ENCODE data around the gene SLC36A1. TPM values are rescaled to one million over a fixed set of nuclear protein-coding genes. Genes with fewer than 3 reads are reported as not detected.
A peak's percentile ranks its signal among the peaks of the same experiment; 100 is the strongest.

SLC36A1 gene
- total RNA-seq, 1 experiment from 2014 or later: 14.8 TPM

DNA sequence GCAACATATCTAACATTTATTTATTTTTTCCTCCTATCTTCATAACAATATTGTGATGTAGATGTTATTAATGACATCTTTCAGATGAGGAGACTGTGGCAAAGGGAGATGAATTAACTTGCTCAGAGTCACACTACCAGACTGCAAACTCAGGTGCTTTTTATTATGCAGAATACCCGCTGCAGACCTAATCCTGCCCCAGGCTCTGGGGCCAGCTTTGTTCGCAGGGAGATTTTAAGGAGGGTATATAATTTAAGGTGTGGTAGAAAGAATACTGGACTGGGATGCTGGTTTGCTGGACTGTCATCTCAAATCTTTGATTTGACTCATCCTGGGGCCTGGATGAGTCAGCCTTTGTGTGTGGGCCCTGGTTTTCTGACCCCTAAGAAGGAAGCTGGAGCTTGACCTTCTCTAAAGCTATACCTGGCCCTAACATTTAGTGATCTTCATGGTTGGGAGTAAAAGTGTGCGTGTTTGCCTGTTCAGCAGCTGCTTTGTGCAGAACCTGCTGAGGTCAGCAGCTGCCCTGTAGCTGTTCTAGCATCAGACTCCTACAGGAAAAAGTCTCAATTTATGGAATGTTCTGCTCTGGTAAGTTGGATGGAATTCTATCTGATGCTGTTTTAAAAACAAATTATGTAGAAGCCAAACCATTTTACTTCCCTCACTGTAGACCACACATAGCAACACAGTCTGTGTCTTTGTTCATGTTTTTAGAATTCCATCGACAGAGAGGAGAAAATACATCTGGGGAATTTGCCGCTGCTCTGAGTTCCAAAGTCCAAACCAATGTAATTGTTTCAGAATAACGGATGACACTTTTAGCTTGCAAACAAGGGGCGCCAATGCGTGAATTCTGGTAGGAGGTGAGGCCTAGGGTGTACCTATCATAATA, 4.5 kb downstream of the SLC36A1 start:
- peak; percentile 39 for DNase-seq (ENCODE audit: low spot score)

DNA sequence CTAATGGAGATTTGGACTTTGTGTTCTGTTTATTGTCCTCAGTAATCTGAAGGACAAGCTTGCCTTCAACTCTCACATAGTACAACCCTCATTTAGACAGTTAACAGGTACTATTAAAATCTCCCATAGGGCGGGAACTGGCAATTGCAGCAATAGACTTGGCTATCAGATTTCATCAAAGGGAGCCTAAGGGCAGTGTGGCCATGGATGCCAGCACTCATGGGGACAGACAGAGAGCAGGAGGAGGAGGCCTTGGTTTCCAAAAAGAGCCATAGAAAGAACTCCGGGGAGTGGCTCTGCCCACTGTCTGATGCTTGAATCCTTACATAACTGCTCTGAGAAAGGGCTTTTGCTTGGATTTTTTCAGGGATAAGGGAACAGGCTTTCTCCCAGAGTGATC, 6.8 kb downstream of the SLC36A1 start:
- no peak for DNase-seq (ENCODE audit: low spot score)

DNA sequence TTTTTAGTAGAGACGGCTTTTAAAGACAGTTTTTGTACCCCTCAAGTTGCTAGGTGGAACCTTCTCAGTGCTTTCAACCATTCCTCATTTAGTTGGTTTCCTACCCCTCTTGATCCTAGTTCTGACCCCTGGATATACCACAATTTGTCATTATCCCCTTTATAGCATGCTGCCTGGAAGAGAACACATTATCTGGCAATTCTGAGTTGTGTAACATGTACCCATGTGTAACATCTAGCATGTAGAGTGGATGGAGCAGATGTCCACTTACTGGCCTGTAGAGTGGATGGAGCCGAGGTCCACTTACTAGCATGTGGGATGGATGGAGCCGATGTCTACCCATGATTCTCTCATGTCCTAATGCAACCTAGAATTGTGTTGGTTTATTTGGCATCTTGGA, 7.5 kb downstream of the SLC36A1 start:
- no peak for DNase-seq (ENCODE audit: low spot score)

DNA sequence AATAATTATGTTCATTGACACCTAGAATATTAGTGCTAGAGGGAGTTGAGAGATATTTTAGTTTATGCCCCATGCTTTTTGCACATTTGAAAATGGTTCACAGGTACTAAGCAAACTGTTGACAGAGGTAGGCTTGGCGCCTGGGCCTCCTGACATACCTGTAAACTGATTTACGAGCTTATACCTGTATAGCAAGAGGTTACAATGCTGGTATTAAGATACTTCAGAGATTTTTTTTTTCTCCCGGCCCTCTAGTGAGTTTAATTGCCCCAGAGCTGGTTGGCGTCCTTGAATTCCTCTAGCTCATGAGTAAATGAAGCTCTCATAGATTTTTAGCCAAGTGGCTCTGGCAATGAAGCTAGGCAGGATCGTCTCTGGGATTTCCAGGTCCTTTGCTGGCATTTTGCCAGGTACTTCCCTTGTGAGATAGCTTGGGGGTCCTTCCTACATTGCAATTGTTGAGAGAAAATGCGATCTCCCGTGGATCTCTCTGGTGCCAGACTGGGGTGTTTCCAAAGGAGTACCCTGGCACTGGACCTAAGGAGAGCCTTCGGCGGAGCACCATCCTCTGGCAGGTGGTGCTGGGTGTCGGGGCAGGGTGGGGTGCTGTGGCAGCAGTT, 9.0 kb downstream of the SLC36A1 start:
- no peak for DNase-seq (ENCODE audit: low spot score)

- no peak for DNase-seq (ENCODE audit: low spot score)
Measured at GRCh38 chr5:151458314-151458713, 10.9 kb downstream of the SLC36A1 start.

DNA sequence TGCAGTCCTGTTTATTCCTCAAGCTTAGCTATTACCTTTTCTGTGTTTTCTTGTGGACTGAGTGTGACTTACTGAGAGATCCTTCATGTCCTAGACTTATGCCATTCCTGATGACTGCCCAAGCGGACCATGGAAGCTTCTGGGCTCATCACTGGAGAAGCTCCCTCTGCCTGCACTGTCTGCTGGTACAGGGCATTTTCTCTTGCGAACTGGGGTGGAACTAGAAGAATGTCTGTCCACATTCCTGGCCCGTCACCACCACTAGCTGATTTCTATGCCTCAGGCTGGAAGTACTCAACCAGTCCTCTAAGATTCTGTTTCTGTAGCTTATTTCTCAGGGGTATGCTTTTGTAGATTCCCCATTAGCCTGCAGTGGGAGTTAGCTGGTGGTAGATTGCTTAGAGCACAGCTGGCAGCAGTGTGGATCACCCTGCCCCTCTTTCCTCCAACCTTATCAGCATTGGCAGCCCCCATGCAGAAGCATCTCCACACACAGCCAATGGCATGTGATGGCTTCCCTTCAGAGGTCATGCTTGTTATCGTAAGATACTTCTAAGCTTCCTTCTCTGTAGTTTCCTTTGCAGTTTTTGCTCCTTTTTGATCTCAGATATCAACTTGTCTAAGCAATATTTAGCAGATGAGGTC, 12.4 kb downstream of the SLC36A1 start:
- DNase-seq (ENCODE audit: low spot score): no peak

- DNase-seq (ENCODE audit: low spot score): no peak
Measured at GRCh38 chr5:151461312-151461711, 13.9 kb downstream of the SLC36A1 start.

DNA sequence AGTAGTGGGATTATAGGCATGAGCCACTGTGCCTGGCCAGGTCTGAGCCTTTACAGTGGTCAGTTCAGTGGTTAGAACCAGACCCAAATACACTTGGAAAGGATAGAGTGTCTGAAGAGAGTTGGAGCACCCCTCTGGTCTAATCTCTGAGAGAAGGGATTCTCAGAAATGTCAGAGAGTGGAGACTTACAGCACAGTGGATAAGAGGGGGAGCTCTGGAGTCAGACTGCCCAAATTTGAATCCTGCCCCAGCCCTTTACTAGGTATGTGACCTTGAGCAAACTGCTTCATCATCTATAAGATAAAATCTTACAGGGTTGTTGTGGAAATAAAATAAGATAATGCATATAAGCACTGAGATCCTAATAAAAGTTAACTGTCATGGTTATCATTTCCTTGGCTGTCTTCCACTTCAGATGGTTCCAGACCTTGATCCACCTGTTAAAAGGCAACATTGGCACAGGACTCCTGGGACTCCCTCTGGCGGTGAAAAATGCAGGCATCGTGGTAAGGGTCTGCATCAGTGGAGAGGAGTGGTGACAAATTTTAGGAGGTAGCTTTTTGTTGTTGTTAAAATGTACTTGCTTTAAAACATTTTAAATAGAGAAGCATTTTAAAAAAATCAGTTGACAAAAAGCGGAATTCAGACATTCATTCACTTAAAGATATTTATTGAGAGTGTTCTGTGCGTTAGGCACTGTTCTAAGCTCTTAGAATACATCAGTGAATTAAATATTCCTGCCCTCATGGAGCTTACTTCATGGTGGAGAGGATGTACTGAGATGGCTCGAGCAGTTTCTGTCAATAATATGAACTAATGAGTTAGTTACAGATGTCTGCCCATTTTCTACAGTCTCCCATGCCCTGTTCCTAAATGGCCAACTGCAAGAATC, 16.0 kb downstream of the SLC36A1 start:
- no peak for DNase-seq (ENCODE audit: low spot score)

DNA sequence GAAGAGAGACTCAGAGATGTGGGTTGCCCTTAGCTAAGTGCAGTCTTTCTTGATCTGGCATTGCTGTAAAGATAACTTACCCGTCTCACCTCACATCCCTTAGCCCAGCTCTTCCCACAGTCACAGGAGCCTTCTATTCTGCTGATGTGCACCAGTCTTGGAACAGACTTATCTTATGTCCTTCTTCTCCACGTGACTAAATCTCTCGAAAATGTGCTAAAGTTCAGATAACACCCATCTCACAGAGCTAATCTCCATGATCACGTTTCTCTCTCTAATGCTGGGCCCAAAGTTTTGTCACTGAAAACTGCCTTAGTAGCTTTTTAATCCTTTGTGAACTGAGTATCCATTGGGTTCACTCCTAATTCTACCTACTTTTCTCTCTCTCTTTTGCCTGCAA, 16.7 kb downstream of the SLC36A1 start:
- no peak for DNase-seq (ENCODE audit: low spot score)

DNA sequence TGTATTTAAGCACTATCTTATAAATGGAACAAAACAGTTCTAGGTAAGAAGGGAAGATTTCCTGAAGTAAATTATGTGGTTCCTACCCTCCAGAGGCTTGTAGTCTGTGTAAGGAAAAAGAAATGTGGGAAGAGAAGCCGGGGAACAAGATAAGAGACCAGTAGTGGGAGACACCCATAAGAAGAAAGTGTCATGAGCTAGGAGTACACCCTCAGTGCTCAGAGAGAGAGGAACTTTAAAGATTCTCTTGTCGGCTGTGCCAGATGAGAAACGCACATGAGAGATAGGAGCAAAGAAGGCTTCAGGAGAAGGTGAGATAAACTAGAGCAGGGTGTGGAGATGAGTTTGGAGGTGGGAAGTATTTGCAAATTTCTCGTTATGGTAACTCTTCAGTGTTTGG, 18.1 kb downstream of the SLC36A1 start:
- DNase-seq (ENCODE audit: low spot score): no peak

GRCh38 chr5:151467576-151467975, 20.2 kb downstream of the SLC36A1 start:
- DNase-seq (ENCODE audit: low spot score): no peak

DNA sequence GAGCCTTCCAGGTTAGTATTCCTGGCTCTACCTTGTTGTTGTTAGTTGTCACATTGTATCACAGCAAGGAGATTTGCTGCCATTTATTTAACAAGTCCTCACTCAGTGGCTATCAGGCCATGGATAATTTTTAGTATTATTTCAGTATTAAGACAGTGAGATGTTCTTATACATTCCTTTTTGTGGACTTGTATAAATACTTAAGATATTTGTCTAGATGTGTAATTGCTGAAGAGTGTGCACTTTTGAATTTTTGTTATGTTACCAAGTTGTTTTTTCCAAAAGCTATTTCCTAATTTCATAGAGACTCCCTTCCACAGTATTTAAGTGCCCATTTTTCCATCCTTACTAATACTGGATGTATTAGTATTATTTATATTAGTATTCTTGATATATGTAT, 22.0 kb downstream of the SLC36A1 start:
- DNase-seq (ENCODE audit: low spot score): no peak

GRCh38 chr5:151469992-151470391, 22.6 kb downstream of the SLC36A1 start:
- no peak for DNase-seq (ENCODE audit: low spot score)

- DNase-seq (ENCODE audit: low spot score): no peak
Measured at GRCh38 chr5:151470439-151470838, 23.0 kb downstream of the SLC36A1 start.

GRCh38 chr5:151471276-151471675, 23.9 kb downstream of the SLC36A1 start:
- no peak for DNase-seq (ENCODE audit: low spot score)

GRCh38 chr5:151474799-151475198, 27.4 kb downstream of the SLC36A1 start:
- DNase-seq (ENCODE audit: low spot score): no peak

DNA sequence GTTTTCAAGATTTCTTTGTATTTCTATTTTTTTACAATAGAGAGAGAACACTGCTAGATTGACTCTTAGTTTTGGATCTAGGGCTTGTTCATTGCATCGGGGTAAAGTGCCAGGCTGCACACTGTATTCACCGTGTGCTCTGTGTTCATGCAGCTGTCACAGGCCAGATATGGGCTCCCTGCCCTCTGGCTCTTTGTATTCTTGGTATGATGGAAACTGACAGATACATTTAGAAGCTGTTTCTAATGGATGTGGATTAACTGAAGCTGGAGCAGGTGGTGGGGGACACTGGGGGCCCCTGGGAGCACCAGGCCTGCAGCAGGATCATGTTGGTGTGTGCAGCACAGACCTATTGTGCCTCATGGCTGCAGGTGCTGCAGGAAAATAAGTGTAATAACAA, 28.0 kb downstream of the SLC36A1 start:
- no peak for DNase-seq (ENCODE audit: low spot score)

DNA sequence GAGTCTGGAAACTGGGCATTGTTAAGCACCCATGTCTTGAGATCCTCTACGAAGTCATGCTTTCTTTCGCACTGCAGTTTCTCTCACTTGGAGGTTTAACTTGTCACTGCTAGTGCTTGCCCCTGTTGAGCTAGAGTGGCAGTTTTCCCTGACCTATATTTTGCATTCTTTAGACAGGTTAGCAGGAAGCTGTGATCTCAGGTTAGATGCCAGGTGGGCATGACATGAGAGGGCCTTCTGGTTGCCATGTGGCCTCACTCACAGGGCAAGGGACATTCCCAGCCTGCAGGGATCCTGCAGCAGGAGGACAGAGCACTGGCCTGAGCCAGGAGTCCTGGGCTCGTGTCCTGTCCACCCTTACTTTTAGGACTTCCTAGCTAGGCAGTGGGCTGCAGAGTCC, 28.6 kb downstream of the SLC36A1 start:
- DNase-seq (ENCODE audit: low spot score): no peak

GRCh38 chr5:151477101-151477500, 29.7 kb downstream of the SLC36A1 start:
- no peak for DNase-seq (ENCODE audit: low spot score)

GRCh38 chr5:151480384-151481293, 33.2 kb downstream of the SLC36A1 start:
- DNase-seq (ENCODE audit: low spot score): peak; percentile 21

DNA sequence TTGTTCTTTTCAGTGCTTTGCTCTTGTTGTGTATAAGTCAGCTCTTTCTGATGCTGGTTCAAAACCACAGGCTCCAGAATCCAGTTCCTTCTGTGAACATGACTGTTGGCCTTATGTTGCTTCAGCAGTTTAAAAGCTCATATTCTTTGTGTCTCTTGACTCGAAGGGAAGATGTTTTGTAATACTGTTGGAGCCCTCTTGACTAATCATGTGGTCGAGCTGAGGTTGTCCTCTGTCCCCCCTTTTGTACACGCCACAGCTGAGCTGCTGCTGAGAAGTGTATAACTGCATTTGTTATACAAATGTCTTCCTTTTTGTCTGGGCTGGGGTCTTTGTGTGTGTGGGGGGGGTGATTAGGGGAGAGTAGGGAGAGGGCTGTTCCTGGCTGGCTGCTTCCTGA, 35.8 kb downstream of the SLC36A1 start:
- no peak for DNase-seq (ENCODE audit: low spot score)

All from A172 (cell line).